Small intestine (tissue), 7 donors: Measurements from ENCODE around the gene ISCU. TPM values are rescaled to one million over a fixed set of nuclear protein-coding genes. Genes with fewer than 3 reads are reported as not detected.

Source experiments
- DNase-seq, 2 donors: peaks; one replicate each; pipeline versions ENCODE4 v3.0.0 to v3.0.0-alpha.2; 2013
- FAIRE-seq: peaks from 2 replicates; lab custom pipeline; 2012; peaks lifted over from hg19 to GRCh38; lab: Jason Lieb, UNC
- H3K27ac ChIP-seq, 3 donors: one replicate each; pipeline ENCODE4 v1.5.1; 2013; ENCODE audit warnings: low read length in 2 of 3, mild to moderate bottlenecking in 2 of 3, control low read depth in 1 of 3, inconsistent platforms in 1 of 3, low read depth in 1 of 3, moderate library complexity in 1 of 3
- H3K27me3 ChIP-seq, 3 donors: one replicate each; pipeline ENCODE4 v1.6.1; 2013; ENCODE audit warnings: low read length in 3 of 3, inconsistent platforms in 1 of 3; ENCODE audit not compliant: control insufficient read depth in 3 of 3, insufficient read depth in 3 of 3
- H3K36me3 ChIP-seq, 3 donors: one replicate each; pipeline ENCODE4 v1.6.1; 2013; ENCODE audit warnings: low read length in 3 of 3, inconsistent platforms in 1 of 3, low read depth in 1 of 3, mild to moderate bottlenecking in 1 of 3, moderate library complexity in 1 of 3; ENCODE audit not compliant: control insufficient read depth in 3 of 3, insufficient read depth in 2 of 3
- H3K4me1 ChIP-seq, 3 donors: one replicate each; pipeline ENCODE4 v1.6.1; 2013; ENCODE audit warnings: low read length in 2 of 3, inconsistent platforms in 1 of 3, low read depth in 1 of 3, mild to moderate bottlenecking in 1 of 3, moderate library complexity in 1 of 3; ENCODE audit not compliant: control insufficient read depth in 3 of 3, insufficient read depth in 2 of 3
- H3K4me3 ChIP-seq, 3 donors: one replicate each; pipeline ENCODE4 v1.5.1; 2013; ENCODE audit warnings: low read length in 3 of 3, control low read depth in 1 of 3, inconsistent platforms in 1 of 3, low read depth in 1 of 3, mild to moderate bottlenecking in 1 of 3, moderate library complexity in 1 of 3
- H3K9me3 ChIP-seq, 2 donors: one replicate each; pipeline ENCODE4 v1.6.1; 2013; ENCODE audit warnings: low read depth in 1 of 2, low read length in 1 of 2; ENCODE audit not compliant: control insufficient read depth in 2 of 2, insufficient read depth in 1 of 2
- WGBS, 3 donors: extraction: QIAGEN DNeasy Blood & Tissue Kit; methylation state at CpG; one replicate each; pipeline ENCODE4 v1.1.7; 2013; 5-methylcytosine and 5-hydroxymethylcytosine counted together
- polyA plus RNA-seq, 4 donors: library from polyadenylated mRNA; stranded (reverse) in 3 of 4; unstranded in 1 of 4; fragments of 200-250 nt in 3 of 4; fragments of 120-200 nt in 1 of 4; gene quantifications; one replicate each; pipeline versions ENCODE4 v1.2.1 to v1.2.3, GENCODE V29; 2013
- donor health status: healthy with polysubstance abuse.
- donor health status: control.
- donor health status: control.
- donor health status: Bipolar disorder and iron deficiency.
- donor health status: healthy.

ISCU gene
- polyA plus RNA-seq, 4 donors, result 102 to 178 (median 132) TPM

GRCh38 chr12:108518101-108518715 lies 44.2 kb upstream of the ISCU start:
- FAIRE-seq, result no peak
- no peaks in the 10 kb centered on the region for H3K27me3 ChIP-seq
- peaks cover 0 to 5% (median 2%) of the 10 kb centered on the region in 3 donors for H3K4me1 ChIP-seq
- H3K9me3 ChIP-seq, result no peaks in the 10 kb centered on the region
- H3K4me3 ChIP-seq, result no peak overlapping the region
- H3K36me3 ChIP-seq, result peaks cover 6 to 42% (median 16%) of the 10 kb centered on the region in 3 donors
- no peak overlapping the region for H3K27ac ChIP-seq
- DNase-seq, result no peak
- 92 to 98% (median 96%) methylated on average over 24 of the region's 24 CpGs for WGBS, 3 donors

- Histone ChIP-seq H3K4me3 (no peak overlapping the region), H3K9me3 (no peaks in the 10 kb centered on the region), H3K27me3 (no peaks in the 10 kb centered on the region), H3K36me3 (peaks cover 7 to 48% (median 21%) of the 10 kb centered on the region in 3 donors), H3K4me1 (peaks cover 0 to 5% (median 2%) of the 10 kb centered on the region in 3 donors), H3K27ac (no peak overlapping the region)
- DNase-seq, result no peak
- no peak for FAIRE-seq
- 93 to 96% (median 95%) methylated on average over 39 of the region's 39 CpGs for WGBS, 3 donors
These were observed 43.5 kb upstream of the ISCU start for GRCh38 chr12:108518716-108519496.

- 71 to 79% (median 72%) methylated on average over 4 of the region's 4 CpGs for WGBS, 3 donors
These were observed 42.8 kb upstream of the ISCU start for GRCh38 chr12:108519558-108519957.

GRCh38 chr12:108523365-108523764 lies 39.0 kb upstream of the ISCU start:
- Histone ChIP-seq H3K9me3 (no peaks in the 10 kb centered on the region), H3K36me3 (peaks cover 32 to 72% (median 33%) of the 10 kb centered on the region in 3 donors), H3K4me3 (no peak overlapping the region), H3K27ac (no peak overlapping the region), H3K27me3 (no peaks in the 10 kb centered on the region), H3K4me1 (no peaks in the 10 kb centered on the region)
- no peak for FAIRE-seq
- WGBS, 3 donors, result 87 to 92% (median 88%) methylated on average over 14 of the region's 14 CpGs
- DNase-seq, result no peak

More at GRCh38 chr12:108519558-108519957, 42.8 kb upstream of the ISCU start:
- FAIRE-seq (no peak), DNase-seq (no peak)
- H3K4me3 ChIP-seq, result no peak overlapping the region
- H3K36me3 ChIP-seq, result peaks cover 13 to 55% (median 25%) of the 10 kb centered on the region in 3 donors
- H3K9me3 ChIP-seq, result no peaks in the 10 kb centered on the region
- H3K27ac ChIP-seq, result no peak overlapping the region
- no peaks in the 10 kb centered on the region for H3K27me3 ChIP-seq
- peaks cover 0 to 5% (median 2%) of the 10 kb centered on the region in 3 donors for H3K4me1 ChIP-seq

- Histone ChIP-seq H3K4me1 (no peaks in the 10 kb centered on the region), H3K27me3 (no peaks in the 10 kb centered on the region), H3K9me3 (no peaks in the 10 kb centered on the region), H3K27ac (no peak overlapping the region), H3K4me3 (no peak overlapping the region), H3K36me3 (peaks cover 30 to 74% (median 45%) of the 10 kb centered on the region in 3 donors)
- 81 to 86% (median 86%) methylated on average over 5 of the region's 5 CpGs for WGBS, 3 donors
- DNase-seq, result no peak
- no peak for FAIRE-seq
These were observed 36.7 kb upstream of the ISCU start for GRCh38 chr12:108525681-108526080.

- Histone ChIP-seq H3K36me3 (peaks cover 27 to 70% (median 48%) of the 10 kb centered on the region in 3 donors), H3K4me3 (no peak overlapping the region), H3K4me1 (no peaks in the 10 kb centered on the region), H3K27ac (no peak overlapping the region), H3K9me3 (no peaks in the 10 kb centered on the region), H3K27me3 (no peaks in the 10 kb centered on the region)
- FAIRE-seq (no peak), DNase-seq (no peak)
- 81 to 86% (median 85%) methylated on average over 10 of the region's 10 CpGs for WGBS, 3 donors
These were observed 35.8 kb upstream of the ISCU start for GRCh38 chr12:108526482-108527165.

GRCh38 chr12:108527166-108527496 lies 35.3 kb upstream of the ISCU start:
- 89 to 93% (median 91%) methylated on average over 6 of the region's 6 CpGs for WGBS, 3 donors
- Histone ChIP-seq H3K9me3 (no peaks in the 10 kb centered on the region), H3K4me3 (no peak overlapping the region), H3K4me1 (no peaks in the 10 kb centered on the region), H3K36me3 (peaks cover 32 to 74% (median 47%) of the 10 kb centered on the region in 3 donors), H3K27me3 (no peaks in the 10 kb centered on the region), H3K27ac (no peak overlapping the region)
- no peak for FAIRE-seq
- DNase-seq, result no peak

GRCh38 chr12:108530161-108530560 lies 32.2 kb upstream of the ISCU start:
- no peak for DNase-seq
- Histone ChIP-seq H3K27me3 (no peaks in the 10 kb centered on the region), H3K36me3 (peaks cover 28 to 62% (median 45%) of the 10 kb centered on the region in 3 donors), H3K9me3 (no peaks in the 10 kb centered on the region), H3K27ac (no peak overlapping the region), H3K4me1 (no peaks in the 10 kb centered on the region), H3K4me3 (no peak overlapping the region)
- 93 to 95% (median 95%) methylated on average over 9 of the region's 9 CpGs for WGBS, 3 donors
- FAIRE-seq, result no peak
